ENCODE data around the gene NIN.

Gene NIN

GRCh38 chr14:50839048-50839447, 8.1 kb upstream of the NIN start:
- no peak for DNase-seq

- DNase-seq = no peak
These were observed 7.0 kb upstream of the NIN start for GRCh38 chr14:50837850-50838470.

GRCh38 chr14:50837271-50837670, 6.3 kb upstream of the NIN start:
- DNase-seq = no peak

GRCh38 chr14:50836515-50836914, 5.6 kb upstream of the NIN start:
- no peak for DNase-seq

GRCh38 chr14:50835280-50835679, 4.3 kb upstream of the NIN start:
- DNase-seq = peak; percentile 9

- no peak for DNase-seq
These were observed 3.9 kb upstream of the NIN start for GRCh38 chr14:50834802-50835276.

GRCh38 chr14:50832935-50833630, 2.1 kb upstream of the NIN start:
- no peak for DNase-seq

- DNase-seq = no peak
These were observed 785 bp upstream of the NIN start for GRCh38 chr14:50831726-50832168.

- DNase-seq = peak; percentile 37
These were observed 674 bp downstream of the NIN start for GRCh38 chr14:50830044-50830931.

GRCh38 chr14:50829489-50830043, 1.4 kb downstream of the NIN start:
- no peak for DNase-seq

- DNase-seq = peak; percentile 26
These were observed 2.1 kb downstream of the NIN start for GRCh38 chr14:50828721-50829488.

GRCh38 chr14:50826681-50827080, 4.3 kb downstream of the NIN start:
- no peak for DNase-seq

- no peak for DNase-seq
These were observed 5.7 kb downstream of the NIN start for GRCh38 chr14:50825307-50825706.

- DNase-seq = no peak
These were observed 7.0 kb downstream of the NIN start for GRCh38 chr14:50823762-50824636.

- DNase-seq = no peak
These were observed 7.8 kb downstream of the NIN start for GRCh38 chr14:50823051-50823761.

- DNase-seq = no peak
These were observed 8.4 kb downstream of the NIN start for GRCh38 chr14:50822501-50823042.

- DNase-seq = no peak
These were observed 9.2 kb downstream of the NIN start for GRCh38 chr14:50821510-50822464.

GRCh38 chr14:50820786-50821509, 10.0 kb downstream of the NIN start:
- no peak for DNase-seq
